ENCODE data around the gene KRTAP10-9.

Gene KRTAP10-9

GRCh38 chr21:44601596-44602462 lies 25.1 kb upstream of the KRTAP10-9 start:
- Mint-ChIP-seq H3K27me3 (ENCODE audit: low read depth) (peaks cover 16% of the 10 kb centered on the region), H3K36me3 (ENCODE audit: low read depth) (no peaks in the 10 kb centered on the region), H3K4me3 (no peak overlapping the region), H3K27ac (no peak overlapping the region), H3K9me3 (peaks cover 15% of the 10 kb centered on the region), H3K4me1 (no peaks in the 10 kb centered on the region)
- no peak for TF ChIP-seq CTCF (IDR thresholded peaks at IDR 0.05; ENCODE audit: unreplicated experiment in 3 of 3)

- Mint-ChIP-seq H3K9me3 (peaks cover 15% of the 10 kb centered on the region), H3K36me3 (ENCODE audit: low read depth) (no peaks in the 10 kb centered on the region), H3K4me3 (no peak overlapping the region), H3K4me1 (no peaks in the 10 kb centered on the region), H3K27me3 (ENCODE audit: low read depth) (peaks cover 17% of the 10 kb centered on the region), H3K27ac (no peak overlapping the region)
- no peak for TF ChIP-seq CTCF (IDR thresholded peaks at IDR 0.05; ENCODE audit: unreplicated experiment in 3 of 3)
Measured at GRCh38 chr21:44602463-44602850, 24.4 kb upstream of the KRTAP10-9 start.

- Mint-ChIP-seq H3K36me3 (ENCODE audit: low read depth) (no peaks in the 10 kb centered on the region), H3K27ac (no peak overlapping the region), H3K27me3 (ENCODE audit: low read depth) (peaks cover 17% of the 10 kb centered on the region), H3K4me3 (no peak overlapping the region), H3K9me3 (peaks cover 18% of the 10 kb centered on the region), H3K4me1 (no peaks in the 10 kb centered on the region)
- no peak for TF ChIP-seq CTCF (IDR thresholded peaks at IDR 0.05; ENCODE audit: unreplicated experiment in 3 of 3)
Measured at GRCh38 chr21:44603109-44603875, 23.6 kb upstream of the KRTAP10-9 start.

- H3K9me3 Mint-ChIP-seq: peaks cover 16% of the 10 kb centered on the region
- H3K4me3 Mint-ChIP-seq: no peak overlapping the region
- H3K4me1 Mint-ChIP-seq: no peaks in the 10 kb centered on the region
- TF ChIP-seq CTCF (IDR thresholded peaks at IDR 0.05; ENCODE audit: unreplicated experiment in 3 of 3): no peak
- H3K27me3 Mint-ChIP-seq (ENCODE audit: low read depth): peaks cover 17% of the 10 kb centered on the region
- no peak overlapping the region for H3K27ac Mint-ChIP-seq
- H3K36me3 Mint-ChIP-seq (ENCODE audit: low read depth): peaks cover 2% of the 10 kb centered on the region
Measured at GRCh38 chr21:44603911-44604310, 23.0 kb upstream of the KRTAP10-9 start.

GRCh38 chr21:44606495-44606894 lies 20.4 kb upstream of the KRTAP10-9 start:
- Mint-ChIP-seq H3K27me3 (ENCODE audit: low read depth) (peaks cover 14% of the 10 kb centered on the region), H3K4me1 (no peaks in the 10 kb centered on the region), H3K9me3 (peaks cover 39% of the 10 kb centered on the region), H3K4me3 (no peak overlapping the region), H3K27ac (no peak overlapping the region), H3K36me3 (ENCODE audit: low read depth) (peaks cover 3% of the 10 kb centered on the region)
- TF ChIP-seq CTCF (IDR thresholded peaks at IDR 0.05; ENCODE audit: unreplicated experiment in 3 of 3): no peak
